Neural cell (in vitro differentiated cells): ENCODE measurements around the gene ORAI1. TPM values are rescaled to one million over a fixed set of nuclear protein-coding genes. Genes with fewer than 3 reads are reported as not detected.

ENCODE experiments used
- H2AFZ ChIP-seq: fragments of 200-600, 300-800 bp; sonication (generic), shearing (Covaris generic); 2 replicates; pipeline ENCODE4 v1.6.0; 2014; ENCODE audit warnings: low read depth, mild to moderate bottlenecking, antibody characterized with exemption, low read length, moderate library complexity
- H3F3A ChIP-seq: fragments of 200-600 bp; shearing (Covaris generic); 2 replicates; pipeline ENCODE4 v1.6.1; 2016; ENCODE audit warnings: mild to moderate bottlenecking, moderate library complexity, mixed read lengths, antibody characterized with exemption, low read length; ENCODE audit not compliant: insufficient read depth, poor library complexity, severe bottlenecking
- H3K27ac ChIP-seq: fragments of 200-600, 300-800 bp; sonication (generic), shearing (Covaris generic); 2 replicates; pipeline ENCODE4 v1.5.1; 2014; ENCODE audit warnings: mild to moderate bottlenecking, low read length, moderate library complexity
- H3K27me3 ChIP-seq: fragments of 300-800, 200-600 bp; sonication (generic), shearing (Covaris generic); 2 replicates; pipeline ENCODE4 v1.6.0; 2014; ENCODE audit warnings: mild to moderate bottlenecking, low read depth, low read length, moderate library complexity; ENCODE audit not compliant: insufficient read depth
- H3K36me3 ChIP-seq: fragments of 300-800, 200-600 bp; sonication (generic), shearing (Covaris generic); 2 replicates; pipeline ENCODE4 v1.5.1; 2014; ENCODE audit warnings: mild to moderate bottlenecking, antibody characterized with exemption, low read length, moderate library complexity; ENCODE audit not compliant: insufficient read depth
- H3K4me2 ChIP-seq: fragments of 300-800, 200-600 bp; sonication (generic), shearing (Covaris generic); 2 replicates; pipeline ENCODE4 v1.6.0; 2014; ENCODE audit warnings: mild to moderate bottlenecking, low read length
- H3K4me3 ChIP-seq: fragments of 300-800, 200-600 bp; sonication (generic), shearing (Covaris generic); 2 replicates; pipeline ENCODE4 v1.5.1; 2014; ENCODE audit warnings: mild to moderate bottlenecking, low read length, moderate library complexity
- H3K79me2 ChIP-seq: fragments of 200-600 bp; shearing (Covaris generic); replicated peaks from 2 replicates; pipeline ENCODE4 v1.6.0; 2014; ENCODE audit warnings: mild to moderate bottlenecking, low read length, moderate library complexity; ENCODE audit not compliant: insufficient read depth
- H3K9ac ChIP-seq: fragments of 300-800, 200-600 bp; sonication (generic), shearing (Covaris generic); 2 replicates; pipeline ENCODE4 v1.6.1; 2016; ENCODE audit warnings: mild to moderate bottlenecking, low read length, mixed read lengths
- H3K9me2 ChIP-seq: fragments of 200-600 bp; shearing (Covaris generic); 2 replicates; pipeline ENCODE4 v1.6.1; 2016; ENCODE audit warnings: mild to moderate bottlenecking, low read length, mixed read lengths; ENCODE audit not compliant: insufficient read depth
- H3K9me3 ChIP-seq: fragments of 200-600, 300-800 bp; sonication (generic), shearing (Covaris generic); 2 replicates; pipeline ENCODE4 v1.6.1; 2016; ENCODE audit warnings: mild to moderate bottlenecking, mixed run types, low read length, moderate library complexity, mixed read lengths
- H4K20me1 ChIP-seq: fragments of 200-600 bp; shearing (Covaris generic); 2 replicates; pipeline ENCODE4 v1.6.1; 2016; ENCODE audit warnings: mild to moderate bottlenecking, mixed run types; ENCODE audit not compliant: insufficient read depth
- EP300 ChIP-seq: fragments of 450-650 bp; conservative IDR thresholded peaks from 2 replicates; pipeline ENCODE4 v1.6.1; 2014; ENCODE audit warnings: antibody characterized with exemption, mild to moderate bottlenecking, moderate library complexity; ENCODE audit not compliant: poor library complexity, severe bottlenecking
- EZH2 ChIP-seq: fragments of 200-600, 300-800 bp; shearing (Covaris generic), sonication (generic); IDR thresholded peaks from 2 replicates; pipeline ENCODE4 v1.6.1; 2014; ENCODE audit warnings: antibody characterized with exemption, low read length, borderline replicate concordance, mild to moderate bottlenecking; ENCODE audit not compliant: insufficient read depth, poor library complexity, severe bottlenecking
- MXI1 ChIP-seq: fragments of 450-650 bp; conservative IDR thresholded peaks from 2 replicates; pipeline ENCODE4 v1.6.1; 2014; ENCODE audit warnings: antibody characterized with exemption, mild to moderate bottlenecking; ENCODE audit not compliant: poor library complexity, severe bottlenecking
- POLR2AphosphoS5 ChIP-seq: IDR thresholded peaks from 2 replicates; pipeline ENCODE4 v1.6.1; 2012
- RAD21 ChIP-seq: fragments of 450-650 bp; conservative IDR thresholded peaks from 2 replicates; pipeline ENCODE4 v1.6.1; 2014; ENCODE audit warnings: antibody characterized with exemption, mild to moderate bottlenecking, moderate library complexity
- SMC3 ChIP-seq: fragments of 450-650 bp; conservative IDR thresholded peaks from 2 replicates; pipeline ENCODE4 v1.6.1; 2014; ENCODE audit warnings: antibody characterized with exemption, mild to moderate bottlenecking, moderate library complexity; ENCODE audit not compliant: poor library complexity
- TAF1 ChIP-seq: IDR thresholded peaks from 2 replicates; pipeline ENCODE4 v1.6.1; 2012; ENCODE audit warnings: low read depth
- polyA plus RNA-seq: library from polyadenylated mRNA; depleted of rRNA; stranded (reverse); fragments of >200 nt; gene quantifications from 2 replicates; pipeline ENCODE4 v1.2.3, GENCODE V29; 2014
- TF ChIP-seq, protein P1 (sequence below): IDR thresholded peaks from 2 replicates; pipeline ENCODE4 v1.6.1; 2012; ENCODE audit warnings: borderline replicate concordance
- TF ChIP-seq, protein P2 (sequence below): fragments of 450-650 bp; IDR thresholded peaks from 2 replicates; pipeline ENCODE4 v1.5.1; 2014; ENCODE audit warnings: antibody characterized with exemption, mild to moderate bottlenecking, moderate library complexity; ENCODE audit not compliant: poor library complexity, severe bottlenecking

The ORAI1 gene
- polyA plus RNA-seq, 1 donor from 2014 or later, result 0.78 TPM

GRCh38 chr12:121579190-121579791, 47.0 kb upstream of the ORAI1 start:
- H3K79me2 ChIP-seq, result no peaks in the 10 kb centered on the region
- H3K4me3 ChIP-seq, result peak overlapping the region; percentile 71
- H3K4me2 ChIP-seq, result peak overlapping the region; percentile 66
- peak overlapping the region; percentile 29 for H2AFZ ChIP-seq
- H3K27me3 ChIP-seq, result peaks cover 20% of the 10 kb centered on the region
- no peaks in the 10 kb centered on the region for H3K9me2 ChIP-seq
- peak overlapping the region; percentile 63 for H3K9ac ChIP-seq
- TF ChIP-seq MXI1 (no peak), RAD21 (no peak), POLR2AphosphoS5 (no peak), TAF1 (no peak), EP300 (no peak), SMC3 (no peak), EZH2 (no peak)
- TF ChIP-seq, protein P1, sequence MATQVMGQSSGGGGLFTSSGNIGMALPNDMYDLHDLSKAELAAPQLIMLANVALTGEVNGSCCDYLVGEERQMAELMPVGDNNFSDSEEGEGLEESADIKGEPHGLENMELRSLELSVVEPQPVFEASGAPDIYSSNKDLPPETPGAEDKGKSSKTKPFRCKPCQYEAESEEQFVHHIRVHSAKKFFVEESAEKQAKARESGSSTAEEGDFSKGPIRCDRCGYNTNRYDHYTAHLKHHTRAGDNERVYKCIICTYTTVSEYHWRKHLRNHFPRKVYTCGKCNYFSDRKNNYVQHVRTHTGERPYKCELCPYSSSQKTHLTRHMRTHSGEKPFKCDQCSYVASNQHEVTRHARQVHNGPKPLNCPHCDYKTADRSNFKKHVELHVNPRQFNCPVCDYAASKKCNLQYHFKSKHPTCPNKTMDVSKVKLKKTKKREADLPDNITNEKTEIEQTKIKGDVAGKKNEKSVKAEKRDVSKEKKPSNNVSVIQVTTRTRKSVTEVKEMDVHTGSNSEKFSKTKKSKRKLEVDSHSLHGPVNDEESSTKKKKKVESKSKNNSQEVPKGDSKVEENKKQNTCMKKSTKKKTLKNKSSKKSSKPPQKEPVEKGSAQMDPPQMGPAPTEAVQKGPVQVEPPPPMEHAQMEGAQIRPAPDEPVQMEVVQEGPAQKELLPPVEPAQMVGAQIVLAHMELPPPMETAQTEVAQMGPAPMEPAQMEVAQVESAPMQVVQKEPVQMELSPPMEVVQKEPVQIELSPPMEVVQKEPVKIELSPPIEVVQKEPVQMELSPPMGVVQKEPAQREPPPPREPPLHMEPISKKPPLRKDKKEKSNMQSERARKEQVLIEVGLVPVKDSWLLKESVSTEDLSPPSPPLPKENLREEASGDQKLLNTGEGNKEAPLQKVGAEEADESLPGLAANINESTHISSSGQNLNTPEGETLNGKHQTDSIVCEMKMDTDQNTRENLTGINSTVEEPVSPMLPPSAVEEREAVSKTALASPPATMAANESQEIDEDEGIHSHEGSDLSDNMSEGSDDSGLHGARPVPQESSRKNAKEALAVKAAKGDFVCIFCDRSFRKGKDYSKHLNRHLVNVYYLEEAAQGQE, result no peak
- TF ChIP-seq, protein P2, sequence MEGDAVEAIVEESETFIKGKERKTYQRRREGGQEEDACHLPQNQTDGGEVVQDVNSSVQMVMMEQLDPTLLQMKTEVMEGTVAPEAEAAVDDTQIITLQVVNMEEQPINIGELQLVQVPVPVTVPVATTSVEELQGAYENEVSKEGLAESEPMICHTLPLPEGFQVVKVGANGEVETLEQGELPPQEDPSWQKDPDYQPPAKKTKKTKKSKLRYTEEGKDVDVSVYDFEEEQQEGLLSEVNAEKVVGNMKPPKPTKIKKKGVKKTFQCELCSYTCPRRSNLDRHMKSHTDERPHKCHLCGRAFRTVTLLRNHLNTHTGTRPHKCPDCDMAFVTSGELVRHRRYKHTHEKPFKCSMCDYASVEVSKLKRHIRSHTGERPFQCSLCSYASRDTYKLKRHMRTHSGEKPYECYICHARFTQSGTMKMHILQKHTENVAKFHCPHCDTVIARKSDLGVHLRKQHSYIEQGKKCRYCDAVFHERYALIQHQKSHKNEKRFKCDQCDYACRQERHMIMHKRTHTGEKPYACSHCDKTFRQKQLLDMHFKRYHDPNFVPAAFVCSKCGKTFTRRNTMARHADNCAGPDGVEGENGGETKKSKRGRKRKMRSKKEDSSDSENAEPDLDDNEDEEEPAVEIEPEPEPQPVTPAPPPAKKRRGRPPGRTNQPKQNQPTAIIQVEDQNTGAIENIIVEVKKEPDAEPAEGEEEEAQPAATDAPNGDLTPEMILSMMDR, result no peak
- H3F3A ChIP-seq, result peaks cover 4% of the 10 kb centered on the region
- H4K20me1 ChIP-seq, result no peaks in the 10 kb centered on the region
- H3K36me3 ChIP-seq, result no peaks in the 10 kb centered on the region
- no peak overlapping the region for H3K27ac ChIP-seq
- H3K9me3 ChIP-seq, result no peaks in the 10 kb centered on the region

DNA sequence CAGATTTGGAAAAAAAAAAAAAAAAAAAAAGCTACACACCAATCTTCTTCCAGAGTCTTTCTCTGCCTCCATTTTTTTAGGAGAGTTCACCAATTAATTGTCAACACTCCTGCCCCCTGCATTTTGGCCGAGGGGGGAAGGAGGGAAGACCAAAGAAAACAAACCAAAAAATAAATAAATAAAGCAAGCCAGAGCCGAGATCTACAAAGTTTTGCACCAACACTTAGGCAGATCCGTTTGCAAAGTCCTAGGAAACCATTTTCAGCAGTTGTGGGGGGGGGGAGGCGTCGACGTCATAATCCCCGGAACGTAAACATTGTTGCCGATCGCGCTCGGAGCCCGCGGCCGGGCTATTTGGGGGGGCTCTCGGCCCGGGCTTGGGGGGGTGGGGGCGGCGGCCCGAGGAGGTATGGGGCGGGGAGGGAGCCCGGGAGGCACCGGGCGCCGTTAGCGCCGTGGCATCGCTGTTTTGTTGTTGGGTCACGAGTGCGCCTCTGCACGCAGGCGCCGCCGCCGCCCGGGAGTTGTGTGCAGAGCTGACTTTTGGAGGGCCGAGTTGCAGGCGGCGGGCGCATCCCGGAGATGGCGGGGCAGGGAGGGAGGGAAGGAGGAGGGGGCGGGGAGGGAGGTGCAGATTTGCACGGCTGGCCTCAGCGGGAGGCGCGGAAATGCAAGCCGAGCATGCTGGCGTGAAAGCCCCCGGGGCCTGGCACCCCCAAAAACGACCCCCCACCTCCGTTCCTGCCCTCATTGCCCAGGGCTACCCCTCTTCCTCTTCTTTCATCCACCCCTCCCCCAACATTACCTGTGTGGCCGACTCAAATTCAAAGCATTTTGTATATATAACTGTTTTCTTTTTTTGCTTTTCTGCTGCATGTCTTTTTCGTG, 46.1 kb upstream of the ORAI1 start:
- TF ChIP-seq, protein P1, result no peak
- no peak for TF ChIP-seq TAF1
- TF ChIP-seq POLR2AphosphoS5, result peak; percentile 47
- TF ChIP-seq, protein P2, result no peak
- H2AFZ ChIP-seq, result peak overlapping the region; percentile 53
- H3K36me3 ChIP-seq, result no peaks in the 10 kb centered on the region
- peaks cover 20% of the 10 kb centered on the region for H3K27me3 ChIP-seq
- peak overlapping the region; percentile 63 for H3K9ac ChIP-seq
- H3K4me2 ChIP-seq, result peak overlapping the region; percentile 77
- H3K79me2 ChIP-seq, result no peaks in the 10 kb centered on the region
- no peaks in the 10 kb centered on the region for H3K9me3 ChIP-seq
- H3K9me2 ChIP-seq, result no peaks in the 10 kb centered on the region
- H4K20me1 ChIP-seq, result no peaks in the 10 kb centered on the region
- peaks cover 4% of the 10 kb centered on the region for H3F3A ChIP-seq
- H3K4me3 ChIP-seq, result peak overlapping the region; percentile 71
- no peak overlapping the region for H3K27ac ChIP-seq
